ENCODE data around the gene GPR3. TPM values are rescaled to one million over a fixed set of nuclear protein-coding genes. Genes with fewer than 3 reads are reported as not detected.

Gene GPR3
- total and polyA plus RNA-seq, 10 of the 15 experiments (the other 5 are each of a cell fraction or from before 2014, with no cell fraction given): 0.33 to 1.4 (median 0.63) TPM; not detected in 3

DNA sequence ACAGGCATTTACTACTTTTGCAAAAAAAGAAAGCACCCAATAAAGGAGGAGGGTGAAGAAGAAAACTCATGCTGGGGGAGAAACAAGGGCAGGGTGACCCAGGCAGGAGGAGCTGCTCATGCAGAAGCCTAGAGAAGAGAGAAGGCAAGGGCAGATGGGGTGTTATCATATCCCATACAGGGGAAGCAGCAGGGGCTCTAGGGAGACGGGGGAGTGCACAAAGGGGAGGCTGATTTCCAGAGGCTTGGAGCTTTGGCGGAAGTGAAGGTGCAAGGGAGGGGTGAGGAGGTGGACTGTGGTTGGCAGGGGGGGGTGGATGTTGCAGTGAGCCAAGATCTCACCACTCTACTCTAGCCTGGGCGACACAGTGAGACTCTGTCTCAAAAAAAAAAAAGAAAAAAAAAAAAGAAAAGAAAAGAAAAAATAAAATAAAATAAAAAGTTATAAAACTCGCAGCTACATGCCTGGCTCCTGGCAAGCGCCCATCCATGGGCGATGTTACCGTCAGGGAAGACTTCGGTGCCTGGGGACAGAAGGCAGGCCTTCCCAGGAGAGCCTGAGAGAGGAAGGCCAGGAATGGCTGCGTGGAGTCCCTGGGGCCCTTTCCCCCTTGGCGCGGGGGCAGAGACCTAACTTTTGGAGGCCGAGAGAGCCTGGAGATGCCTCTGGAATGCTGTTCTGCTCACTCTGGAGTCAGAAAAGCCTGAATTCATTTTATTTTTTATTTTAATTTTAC, 14.5 kb upstream of the GPR3 start:
- ChIA-PET POLR2A (interaction anchor here (0.6 to 0.8 kb wide), 3 partner anchors 9 to 165 kb away, joined by 3 to 5 read pairs (median 3); no protein-coding TSS in a partner anchor), RAD21 (ENCODE audit: unreplicated experiment) (no interaction called here), CTCF (interaction anchor here (0.6 to 1.0 kb wide), 2 partner anchors 10 to 76 kb away, joined by 3 to 4 read pairs; no protein-coding TSS in a partner anchor), SMC1A (ENCODE audit: uncharacterized antibody, unreplicated experiment) (no interaction called here)
- ATAC-seq (no peak), DNase-seq (ENCODE audit: low read depth, low spot score) (no peak), FAIRE-seq (no peak)
- no peak overlapping the region for H2AFZ ChIP-seq (ENCODE audit: control insufficient read depth, low read depth, low read length)
- H3K9me3 ChIP-seq (replicated peaks; ENCODE audit: control insufficient read depth, insufficient read depth, low read length): no peaks in the 10 kb centered on the region
- intact Hi-C loops (cut with micrococcal nuclease; ENCODE audit: unreplicated experiment): no loop called here
- H3K27ac ChIP-seq (ENCODE audit: control insufficient read depth, insufficient read depth): no peak overlapping the region
- H3K4me2 ChIP-seq (ENCODE audit: control insufficient read depth, insufficient read depth): no peak overlapping the region
- no peaks in the 10 kb centered on the region for H4K20me1 ChIP-seq (ENCODE audit: control insufficient read depth, insufficient read depth)
- TF ChIP-seq CBFB (IDR thresholded peaks at IDR 0.05; ENCODE audit: low read depth) (no peak), EZH2 (IDR thresholded peaks at IDR 0.05; ENCODE audit: borderline replicate concordance, control insufficient read depth, low read depth, low read length) (no peak), SREBF1 (IDR thresholded peaks at IDR 0.05; ENCODE audit: low read length) (no peak), SPI1 (IDR thresholded peaks at IDR 0.05; ENCODE audit: borderline replicate concordance, insufficient read depth, low read depth, low read length) (no peak), SIX5 (IDR thresholded peaks at IDR 0.05; ENCODE audit: low read depth, low read length, severe bottlenecking) (no peak), GABPA (IDR thresholded peaks at IDR 0.05; ENCODE audit: low read depth) (no peak), MEF2B (IDR thresholded peaks at IDR 0.05; ENCODE audit: partially characterized antibody, poor library complexity, severe bottlenecking) (no peak), HCFC1 (IDR thresholded peaks at IDR 0.05; ENCODE audit: low read length) (no peak), IRF4 (IDR thresholded peaks at IDR 0.05; ENCODE audit: low read depth, low read length) (no peak), RCOR1 (conservative IDR thresholded peaks at IDR 0.05; ENCODE audit: low read depth, low read length) (no peak), ATF7 (IDR thresholded peaks at IDR 0.05; ENCODE audit: low read depth) (no peak)
- TF ChIP-seq, protein P1, sequence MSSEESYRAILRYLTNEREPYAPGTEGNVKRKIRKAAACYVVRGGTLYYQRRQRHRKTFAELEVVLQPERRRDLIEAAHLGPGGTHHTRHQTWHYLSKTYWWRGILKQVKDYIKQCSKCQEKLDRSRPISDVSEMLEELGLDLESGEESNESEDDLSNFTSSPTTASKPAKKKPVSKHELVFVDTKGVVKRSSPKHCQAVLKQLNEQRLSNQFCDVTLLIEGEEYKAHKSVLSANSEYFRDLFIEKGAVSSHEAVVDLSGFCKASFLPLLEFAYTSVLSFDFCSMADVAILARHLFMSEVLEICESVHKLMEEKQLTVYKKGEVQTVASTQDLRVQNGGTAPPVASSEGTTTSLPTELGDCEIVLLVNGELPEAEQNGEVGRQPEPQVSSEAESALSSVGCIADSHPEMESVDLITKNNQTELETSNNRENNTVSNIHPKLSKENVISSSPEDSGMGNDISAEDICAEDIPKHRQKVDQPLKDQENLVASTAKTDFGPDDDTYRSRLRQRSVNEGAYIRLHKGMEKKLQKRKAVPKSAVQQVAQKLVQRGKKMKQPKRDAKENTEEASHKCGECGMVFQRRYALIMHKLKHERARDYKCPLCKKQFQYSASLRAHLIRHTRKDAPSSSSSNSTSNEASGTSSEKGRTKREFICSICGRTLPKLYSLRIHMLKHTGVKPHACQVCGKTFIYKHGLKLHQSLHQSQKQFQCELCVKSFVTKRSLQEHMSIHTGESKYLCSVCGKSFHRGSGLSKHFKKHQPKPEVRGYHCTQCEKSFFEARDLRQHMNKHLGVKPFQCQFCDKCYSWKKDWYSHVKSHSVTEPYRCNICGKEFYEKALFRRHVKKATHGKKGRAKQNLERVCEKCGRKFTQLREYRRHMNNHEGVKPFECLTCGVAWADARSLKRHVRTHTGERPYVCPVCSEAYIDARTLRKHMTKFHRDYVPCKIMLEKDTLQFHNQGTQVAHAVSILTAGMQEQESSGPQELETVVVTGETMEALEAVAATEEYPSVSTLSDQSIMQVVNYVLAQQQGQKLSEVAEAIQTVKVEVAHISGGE (CRISPR knock-in tag; IDR thresholded peaks at IDR 0.05): no peak
- TF ChIP-seq, protein P2, sequence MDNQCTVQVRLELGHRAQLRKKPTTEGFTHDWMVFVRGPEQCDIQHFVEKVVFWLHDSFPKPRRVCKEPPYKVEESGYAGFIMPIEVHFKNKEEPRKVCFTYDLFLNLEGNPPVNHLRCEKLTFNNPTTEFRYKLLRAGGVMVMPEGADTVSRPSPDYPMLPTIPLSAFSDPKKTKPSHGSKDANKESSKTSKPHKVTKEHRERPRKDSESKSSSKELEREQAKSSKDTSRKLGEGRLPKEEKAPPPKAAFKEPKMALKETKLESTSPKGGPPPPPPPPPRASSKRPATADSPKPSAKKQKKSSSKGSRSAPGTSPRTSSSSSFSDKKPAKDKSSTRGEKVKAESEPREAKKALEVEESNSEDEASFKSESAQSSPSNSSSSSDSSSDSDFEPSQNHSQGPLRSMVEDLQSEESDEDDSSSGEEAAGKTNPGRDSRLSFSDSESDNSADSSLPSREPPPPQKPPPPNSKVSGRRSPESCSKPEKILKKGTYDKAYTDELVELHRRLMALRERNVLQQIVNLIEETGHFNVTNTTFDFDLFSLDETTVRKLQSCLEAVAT (IDR thresholded peaks at IDR 0.05): no peak
- TF ChIP-seq, protein P3, sequence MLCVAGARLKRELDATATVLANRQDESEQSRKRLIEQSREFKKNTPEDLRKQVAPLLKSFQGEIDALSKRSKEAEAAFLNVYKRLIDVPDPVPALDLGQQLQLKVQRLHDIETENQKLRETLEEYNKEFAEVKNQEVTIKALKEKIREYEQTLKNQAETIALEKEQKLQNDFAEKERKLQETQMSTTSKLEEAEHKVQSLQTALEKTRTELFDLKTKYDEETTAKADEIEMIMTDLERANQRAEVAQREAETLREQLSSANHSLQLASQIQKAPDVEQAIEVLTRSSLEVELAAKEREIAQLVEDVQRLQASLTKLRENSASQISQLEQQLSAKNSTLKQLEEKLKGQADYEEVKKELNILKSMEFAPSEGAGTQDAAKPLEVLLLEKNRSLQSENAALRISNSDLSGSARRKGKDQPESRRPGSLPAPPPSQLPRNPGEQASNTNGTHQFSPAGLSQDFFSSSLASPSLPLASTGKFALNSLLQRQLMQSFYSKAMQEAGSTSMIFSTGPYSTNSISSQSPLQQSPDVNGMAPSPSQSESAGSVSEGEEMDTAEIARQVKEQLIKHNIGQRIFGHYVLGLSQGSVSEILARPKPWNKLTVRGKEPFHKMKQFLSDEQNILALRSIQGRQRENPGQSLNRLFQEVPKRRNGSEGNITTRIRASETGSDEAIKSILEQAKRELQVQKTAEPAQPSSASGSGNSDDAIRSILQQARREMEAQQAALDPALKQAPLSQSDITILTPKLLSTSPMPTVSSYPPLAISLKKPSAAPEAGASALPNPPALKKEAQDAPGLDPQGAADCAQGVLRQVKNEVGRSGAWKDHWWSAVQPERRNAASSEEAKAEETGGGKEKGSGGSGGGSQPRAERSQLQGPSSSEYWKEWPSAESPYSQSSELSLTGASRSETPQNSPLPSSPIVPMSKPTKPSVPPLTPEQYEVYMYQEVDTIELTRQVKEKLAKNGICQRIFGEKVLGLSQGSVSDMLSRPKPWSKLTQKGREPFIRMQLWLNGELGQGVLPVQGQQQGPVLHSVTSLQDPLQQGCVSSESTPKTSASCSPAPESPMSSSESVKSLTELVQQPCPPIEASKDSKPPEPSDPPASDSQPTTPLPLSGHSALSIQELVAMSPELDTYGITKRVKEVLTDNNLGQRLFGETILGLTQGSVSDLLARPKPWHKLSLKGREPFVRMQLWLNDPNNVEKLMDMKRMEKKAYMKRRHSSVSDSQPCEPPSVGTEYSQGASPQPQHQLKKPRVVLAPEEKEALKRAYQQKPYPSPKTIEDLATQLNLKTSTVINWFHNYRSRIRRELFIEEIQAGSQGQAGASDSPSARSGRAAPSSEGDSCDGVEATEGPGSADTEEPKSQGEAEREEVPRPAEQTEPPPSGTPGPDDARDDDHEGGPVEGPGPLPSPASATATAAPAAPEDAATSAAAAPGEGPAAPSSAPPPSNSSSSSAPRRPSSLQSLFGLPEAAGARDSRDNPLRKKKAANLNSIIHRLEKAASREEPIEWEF (IDR thresholded peaks at IDR 0.05; ENCODE audit: insufficient replicate concordance, low read depth, low read length): no peak
- H3K36me3 ChIP-seq (ENCODE audit: control insufficient read depth in 2 of 2, insufficient read depth in 2 of 2, low read length in 1 of 2): no peaks in the 10 kb centered on the region
- H3K27me3 ChIP-seq (replicated peaks in 1 of 2; ENCODE audit: control insufficient read depth in 2 of 2, insufficient read depth in 2 of 2, low read length in 1 of 2): peaks cover 0 to 2% of the 10 kb centered on the region in 2 experiments; a peak in 2 of 4 replicates
- no peaks in the 10 kb centered on the region for H3K79me2 ChIP-seq (ENCODE audit: control insufficient read depth, insufficient read depth, low read length)
- in situ Hi-C loops (cut with MboI): no loop called here
- BruUV-seq (replicated peaks): no TSS peak
- no peak overlapping the region for H3K9ac ChIP-seq (ENCODE audit: control insufficient read depth, insufficient read depth, low read length)
- no peak overlapping the region for H3K4me3 ChIP-seq
- WGBS (ENCODE audit: insufficient coverage, insufficient replicate concordance, low lambda C conversion rate, missing lambda C conversion rate): 59% methylated on average over 11 of the region's 12 CpGs
- no peaks in the 10 kb centered on the region; the same call in 1 of the 2 replicates for H3K4me1 ChIP-seq (ENCODE audit: control insufficient read depth, insufficient read depth, low read length)
